Trophoblast cell (in vitro differentiated cells and primary cell): ENCODE results near the gene PDE6A.
A peak's percentile ranks its signal among the peaks of the same experiment; 100 is the strongest.

ENCODE experiments used
- DNase-seq, 2 donors: peaks; one replicate each; pipeline ENCODE4 v3.0.0-alpha.2; 2016
- H2AFZ ChIP-seq: 2 replicates; pipeline ENCODE4 v1.6.1; 2013; ENCODE audit warnings: low read length, moderate library complexity, mild to moderate bottlenecking; ENCODE audit not compliant: insufficient read depth, poor library complexity
- H2AK5ac ChIP-seq: 2 replicates; pipeline ENCODE4 v1.6.1; 2013; ENCODE audit warnings: mild to moderate bottlenecking, low read length
- H2BK120ac ChIP-seq: 2 replicates; pipeline ENCODE4 v1.6.1; 2013; ENCODE audit warnings: low read length, mild to moderate bottlenecking, moderate library complexity; ENCODE audit not compliant: insufficient read depth, poor library complexity
- H2BK12ac ChIP-seq: 2 replicates; pipeline ENCODE4 v1.6.1; 2013; ENCODE audit warnings: mild to moderate bottlenecking, low read length, moderate library complexity
- H2BK5ac ChIP-seq: 2 replicates; pipeline ENCODE4 v1.6.1; 2013; ENCODE audit warnings: low read length, low read depth, moderate library complexity, mild to moderate bottlenecking; ENCODE audit not compliant: poor library complexity
- H3K14ac ChIP-seq: 2 replicates; pipeline ENCODE4 v1.6.1; 2013; ENCODE audit warnings: mild to moderate bottlenecking, low read length
- H3K18ac ChIP-seq: 2 replicates; pipeline ENCODE4 v1.6.1; 2013; ENCODE audit warnings: mild to moderate bottlenecking, low read length
- H3K23ac ChIP-seq: 2 replicates; pipeline ENCODE4 v1.6.1; 2013; ENCODE audit warnings: low read length
- H3K27ac ChIP-seq: 2 replicates; pipeline ENCODE4 v1.5.1; 2013; ENCODE audit warnings: low read depth, mild to moderate bottlenecking, inconsistent platforms, low read length, moderate library complexity
- H3K27me3 ChIP-seq: 2 replicates; pipeline ENCODE4 v1.6.1; 2013; ENCODE audit warnings: inconsistent platforms, mild to moderate bottlenecking, low read length, moderate library complexity; ENCODE audit not compliant: insufficient read depth
- H3K36me3 ChIP-seq, 2 experiments: 1 replicate in 1 of 2; 2 replicates in 1 of 2; pipeline ENCODE4 v1.6.1; 2013; ENCODE audit warnings: low read length in 2 of 2, mild to moderate bottlenecking in 2 of 2, moderate library complexity in 1 of 2; ENCODE audit not compliant: insufficient read depth in 2 of 2, control insufficient read depth in 1 of 2
- H3K4ac ChIP-seq: 2 replicates; pipeline ENCODE4 v1.6.1; 2013; ENCODE audit warnings: low read depth, mild to moderate bottlenecking, low read length, moderate library complexity
- H3K4me1 ChIP-seq, 2 experiments: 1 replicate in 1 of 2; 2 replicates in 1 of 2; pipeline ENCODE4 v1.6.1; 2013; ENCODE audit warnings: low read length in 2 of 2, mild to moderate bottlenecking in 2 of 2, moderate library complexity in 1 of 2; ENCODE audit not compliant: insufficient read depth in 2 of 2, control insufficient read depth in 1 of 2
- H3K4me2 ChIP-seq: 2 replicates; pipeline ENCODE4 v1.6.1; 2013; ENCODE audit warnings: inconsistent platforms, mild to moderate bottlenecking, low read length, moderate library complexity
- H3K4me3 ChIP-seq: 2 replicates; pipeline ENCODE4 v1.5.1; 2013; ENCODE audit warnings: mild to moderate bottlenecking, low read depth, low read length, inconsistent platforms
- H3K79me1 ChIP-seq: one replicate; pipeline ENCODE4 v1.6.1; 2013; ENCODE audit warnings: low read length
- H3K79me2 ChIP-seq: 2 replicates; pipeline ENCODE4 v1.6.1; 2013; ENCODE audit warnings: low read length, mild to moderate bottlenecking; ENCODE audit not compliant: control insufficient read depth, insufficient read depth, poor library complexity
- H3K9ac ChIP-seq: 2 replicates; pipeline ENCODE4 v1.6.1; 2013; ENCODE audit warnings: mild to moderate bottlenecking, low read length
- H3K9me3 ChIP-seq: 2 replicates; pipeline ENCODE4 v1.6.1; 2013; ENCODE audit warnings: low read depth, mild to moderate bottlenecking, control low read depth, inconsistent platforms, low read length; ENCODE audit not compliant: insufficient read depth
- H4K12ac ChIP-seq: 2 replicates; pipeline ENCODE4 v1.6.1; 2013; ENCODE audit warnings: low read depth, mild to moderate bottlenecking, low read length, moderate library complexity
- H4K8ac ChIP-seq: 2 replicates; pipeline ENCODE4 v1.6.1; 2013; ENCODE audit warnings: low read depth, mild to moderate bottlenecking, low read length, moderate library complexity
- H4K91ac ChIP-seq: one replicate; pipeline ENCODE4 v1.6.1; 2013; ENCODE audit warnings: low read depth, mild to moderate bottlenecking, low read length, moderate library complexity
- WGBS: extraction: QIAGEN DNeasy Blood & Tissue Kit; methylation state at CpG from one replicate; pipeline ENCODE4 v1.1.7; 2013; ENCODE audit warnings: missing lambda C conversion rate; ENCODE audit not compliant: insufficient read length, insufficient coverage; ENCODE audit errors: extremely low coverage; 5-methylcytosine and 5-hydroxymethylcytosine counted together

The PDE6A gene

GRCh38 chr5:149852641-149853330, 91.8 kb downstream of the PDE6A start:
- no peak overlapping the region for H3K4me3 ChIP-seq
- no peak overlapping the region for H3K27ac ChIP-seq
- H3K23ac ChIP-seq: no peak overlapping the region
- no peaks in the 10 kb centered on the region for H3K36me3 ChIP-seq
- no peaks in the 10 kb centered on the region for H3K4me1 ChIP-seq
- no peak overlapping the region for H2BK12ac ChIP-seq
- H3K9me3 ChIP-seq: no peaks in the 10 kb centered on the region
- H3K27me3 ChIP-seq: no peaks in the 10 kb centered on the region
- no peak overlapping the region for H4K8ac ChIP-seq
- no CpG with 5 or more reads among the region's 12 CpGs for WGBS
- H2BK120ac ChIP-seq: no peak overlapping the region
- no peak overlapping the region for H3K18ac ChIP-seq
- no peak overlapping the region for H2AK5ac ChIP-seq
- H3K79me2 ChIP-seq: no peaks in the 10 kb centered on the region
- no peak overlapping the region for H3K4ac ChIP-seq
- H2BK5ac ChIP-seq: no peak overlapping the region
- H2AFZ ChIP-seq: no peak overlapping the region
- H3K79me1 ChIP-seq: no peaks in the 10 kb centered on the region
- no peak overlapping the region for H3K9ac ChIP-seq
- H4K12ac ChIP-seq: no peak overlapping the region
- no peak overlapping the region for H4K91ac ChIP-seq
- DNase-seq: peak; percentile 41 to 81
- H3K4me2 ChIP-seq: no peak overlapping the region
- no peak overlapping the region for H3K14ac ChIP-seq

GRCh38 chr5:149851211-149851610, 93.4 kb downstream of the PDE6A start:
- Histone ChIP-seq H3K18ac (no peak overlapping the region), H3K4ac (no peak overlapping the region), H3K23ac (no peak overlapping the region), H3K36me3 (no peaks in the 10 kb centered on the region), H3K4me1 (no peaks in the 10 kb centered on the region), H3K79me2 (no peaks in the 10 kb centered on the region), H3K27me3 (no peaks in the 10 kb centered on the region), H3K4me3 (no peak overlapping the region), H4K8ac (no peak overlapping the region), H2BK12ac (no peak overlapping the region), H3K27ac (no peak overlapping the region), H3K14ac (no peak overlapping the region), H3K9me3 (no peaks in the 10 kb centered on the region), H3K4me2 (no peak overlapping the region), H2BK5ac (no peak overlapping the region), H4K12ac (no peak overlapping the region), H2AFZ (no peak overlapping the region), H2BK120ac (no peak overlapping the region), H3K9ac (no peak overlapping the region), H4K91ac (no peak overlapping the region), H2AK5ac (no peak overlapping the region), H3K79me1 (no peaks in the 10 kb centered on the region)
- DNase-seq: no peak

- Histone ChIP-seq H3K27me3 (no peaks in the 10 kb centered on the region), H3K23ac (no peak overlapping the region), H2BK5ac (no peak overlapping the region), H3K4me2 (no peak overlapping the region), H4K8ac (no peak overlapping the region), H2AK5ac (no peak overlapping the region), H3K79me1 (no peaks in the 10 kb centered on the region), H2BK12ac (no peak overlapping the region), H3K79me2 (no peaks in the 10 kb centered on the region), H3K4me3 (no peak overlapping the region), H3K27ac (no peak overlapping the region), H3K9ac (no peak overlapping the region), H4K91ac (no peak overlapping the region), H3K9me3 (no peaks in the 10 kb centered on the region), H3K18ac (no peak overlapping the region), H3K4me1 (no peaks in the 10 kb centered on the region), H2AFZ (no peak overlapping the region), H3K14ac (no peak overlapping the region), H3K4ac (no peak overlapping the region), H2BK120ac (no peak overlapping the region), H3K36me3 (no peaks in the 10 kb centered on the region), H4K12ac (no peak overlapping the region)
- DNase-seq: no peak
- no CpG with 5 or more reads among the region's 20 CpGs for WGBS
Measured at GRCh38 chr5:149849966-149850910, 94.4 kb downstream of the PDE6A start.

- Histone ChIP-seq H3K79me1 (no peaks in the 10 kb centered on the region), H2AK5ac (no peak overlapping the region), H3K14ac (no peak overlapping the region), H2BK120ac (no peak overlapping the region), H3K23ac (no peak overlapping the region), H4K12ac (no peak overlapping the region), H3K27me3 (no peaks in the 10 kb centered on the region), H2BK12ac (no peak overlapping the region), H3K4me2 (no peak overlapping the region), H3K18ac (no peak overlapping the region), H3K79me2 (no peaks in the 10 kb centered on the region), H2BK5ac (no peak overlapping the region), H3K36me3 (no peaks in the 10 kb centered on the region), H3K4ac (no peak overlapping the region), H3K4me3 (no peak overlapping the region), H2AFZ (no peak overlapping the region), H3K27ac (no peak overlapping the region), H3K4me1 (no peaks in the 10 kb centered on the region), H3K9me3 (peaks cover 2% of the 10 kb centered on the region), H4K8ac (no peak overlapping the region), H3K9ac (no peak overlapping the region), H4K91ac (no peak overlapping the region)
- DNase-seq: no peak
- no CpG with 5 or more reads among the region's 8 CpGs for WGBS
Measured at GRCh38 chr5:149849280-149849965, 95.2 kb downstream of the PDE6A start.
